Stimulated activated CD4-positive, alpha-beta T cell treated with anti-CD3 and anti-CD28 coated beads, Interleukin-1b, Interleukin-23, amount 100 ng/mL, for 48 hours (primary cell): ENCODE results near the gene ADORA2A.

ENCODE experiments used
- DNase-seq: peaks from one replicate; pipeline ENCODE4 v3.0.0-alpha.2; 2020

ADORA2A gene

DNA sequence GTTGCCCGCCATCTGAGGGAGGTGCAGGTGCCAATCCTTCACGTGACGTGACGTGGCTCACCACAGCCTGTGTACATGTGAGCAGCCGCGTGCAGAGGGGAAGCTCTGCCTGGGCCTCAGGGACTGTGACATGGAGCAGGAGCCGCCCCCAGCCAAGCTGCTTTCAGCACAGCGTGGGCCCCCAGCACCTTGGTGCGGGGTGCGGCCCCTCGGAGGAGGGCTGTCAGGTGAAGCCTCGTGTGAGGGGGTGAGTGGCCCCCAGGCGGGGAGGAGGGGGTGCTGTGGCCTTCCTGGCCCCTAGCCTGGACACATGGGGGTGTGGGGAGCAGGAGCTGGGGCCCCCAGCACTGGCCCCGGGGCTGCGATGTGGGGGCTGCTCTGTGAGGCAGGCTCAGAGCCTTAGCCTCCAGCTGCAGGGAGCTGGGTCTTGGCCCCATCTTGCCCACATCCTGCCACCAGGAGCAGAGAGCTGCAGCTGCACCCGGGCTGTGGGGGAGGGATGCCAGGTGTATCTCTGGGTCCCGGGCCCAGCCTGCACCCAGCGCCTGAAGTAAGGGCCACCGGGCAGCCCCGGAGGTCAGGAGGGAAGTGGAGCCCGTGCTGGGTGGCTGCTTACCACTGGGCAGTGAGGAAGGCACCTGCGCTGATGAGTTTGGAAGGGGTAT is at the start of gene ADORA2A:
Gene ADORA2A (plus strand): TSS at position 100 of the 665 bp plus-strand sequence. CDS start 5,806 bp downstream, outside the sequence.
- DNase-seq, result peak; percentile 88

DNA sequence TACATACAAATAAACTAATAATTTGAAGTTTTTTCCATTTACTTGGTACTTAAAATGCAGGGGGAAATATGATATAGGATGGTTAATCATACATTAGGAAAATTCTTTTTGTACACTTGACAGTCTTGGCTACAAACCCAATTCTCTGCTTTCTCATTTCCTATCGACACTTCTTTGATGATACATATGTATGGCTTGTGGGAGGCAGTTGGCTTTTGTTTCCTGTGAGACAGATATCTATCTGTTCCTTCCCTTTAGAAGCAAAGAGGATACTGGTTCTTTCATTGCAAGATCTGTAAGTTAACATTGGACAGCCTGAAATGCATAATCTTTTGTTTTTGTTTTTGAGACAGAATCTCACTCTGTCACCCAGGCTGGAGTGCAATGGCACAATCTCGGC is 47.9 kb upstream of the ADORA2A start:
- DNase-seq, result no peak

- no peak for DNase-seq
Measured at GRCh38 chr22:24380220-24380904, 47.0 kb upstream of the ADORA2A start.

DNA sequence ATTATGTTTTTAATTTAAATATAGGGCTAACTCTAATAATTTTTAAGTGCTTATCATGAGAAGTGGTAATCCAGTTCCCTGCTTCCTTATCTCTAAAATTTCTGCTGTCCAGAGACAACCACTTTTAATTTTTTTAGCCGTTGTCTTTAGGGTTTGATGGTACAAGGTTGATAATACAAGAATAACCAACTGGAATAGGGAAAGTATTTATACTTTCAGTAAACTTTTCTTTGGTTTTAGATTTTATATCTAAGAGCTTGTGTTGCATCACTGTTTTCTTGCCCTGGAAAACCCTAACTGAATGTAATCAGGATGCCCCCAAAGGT is 46.5 kb upstream of the ADORA2A start:
- DNase-seq, result no peak

DNA sequence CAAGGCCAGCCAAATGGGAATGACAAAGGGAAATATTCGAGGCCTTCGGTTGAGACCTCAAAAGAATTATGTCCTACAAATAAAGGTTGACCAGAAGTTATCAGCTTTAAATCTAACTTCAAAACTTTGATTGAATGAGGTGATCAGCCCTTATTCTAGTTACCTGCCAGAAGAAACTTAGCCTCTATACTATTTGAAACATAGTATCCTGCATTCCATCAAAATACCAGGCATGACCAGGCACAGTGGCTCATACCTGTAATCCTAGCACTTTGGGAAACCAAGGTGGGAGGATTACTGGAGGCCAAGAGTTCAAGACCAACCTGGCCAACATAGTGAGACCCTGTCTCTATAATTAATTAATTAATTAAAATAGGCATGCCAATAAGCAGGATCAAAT is 44.3 kb upstream of the ADORA2A start:
- DNase-seq, result no peak

GRCh38 chr22:24384131-24384530 is 43.3 kb upstream of the ADORA2A start:
- no peak for DNase-seq

- no peak for DNase-seq
Measured at GRCh38 chr22:24386937-24387471, 40.4 kb upstream of the ADORA2A start.

- no peak for DNase-seq
Measured at GRCh38 chr22:24389680-24390079, 37.7 kb upstream of the ADORA2A start.

DNA sequence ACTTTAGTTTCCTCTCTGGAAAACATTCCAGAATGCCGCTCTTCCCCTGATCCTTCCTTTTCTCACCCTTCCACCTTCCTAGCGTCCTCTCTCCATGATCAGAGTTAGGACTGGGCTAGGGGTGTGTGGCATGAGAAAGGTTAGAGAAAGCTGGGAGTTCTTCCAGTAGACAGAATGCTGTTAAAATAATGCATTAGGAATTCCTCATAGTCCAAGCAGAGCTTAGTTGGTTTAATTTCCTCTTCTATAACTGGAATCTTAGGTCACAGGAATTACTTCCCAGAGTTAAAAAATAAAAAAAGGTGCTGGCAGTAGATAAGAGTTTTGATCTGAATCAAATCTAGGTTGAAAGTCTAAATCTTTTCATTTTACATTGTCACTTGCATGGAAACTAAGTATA is 37.2 kb upstream of the ADORA2A start:
- no peak for DNase-seq

- no peak for DNase-seq
Measured at GRCh38 chr22:24390576-24390975, 36.8 kb upstream of the ADORA2A start.

- no peak for DNase-seq
Measured at GRCh38 chr22:24391836-24392217, 35.6 kb upstream of the ADORA2A start.

DNA sequence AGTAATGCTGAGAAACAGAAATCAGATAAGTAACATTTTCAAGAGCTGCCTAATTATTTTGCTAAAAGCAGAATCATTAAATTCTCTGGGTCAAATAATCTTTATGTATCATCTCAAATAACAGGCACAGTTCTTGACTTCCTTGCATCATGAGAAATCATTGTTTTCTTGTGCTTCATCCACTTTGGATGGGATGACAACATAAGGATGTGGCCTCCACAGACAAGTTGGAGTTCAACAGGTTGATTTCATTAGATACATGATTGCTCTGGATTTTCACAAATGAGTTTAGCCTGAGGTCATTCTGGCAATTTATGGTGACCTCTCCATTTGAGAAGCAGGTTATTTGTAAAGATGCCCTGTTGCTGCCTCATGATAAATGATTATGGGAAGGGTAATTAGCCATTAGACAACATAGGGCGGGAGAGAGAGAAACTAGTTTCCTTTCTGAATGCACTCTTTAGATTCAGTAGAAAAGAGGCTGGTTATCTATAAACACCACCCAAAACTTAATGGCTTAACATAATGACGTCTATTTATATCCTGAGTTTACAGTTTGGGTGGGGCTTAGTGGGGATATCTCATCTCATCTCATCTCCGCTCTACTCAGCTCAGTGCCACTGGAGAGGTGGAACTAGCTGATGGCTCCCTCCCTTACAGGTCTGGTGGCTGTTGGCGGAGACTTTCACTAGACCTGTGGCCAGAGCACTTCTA is 35.0 kb upstream of the ADORA2A start:
- no peak for DNase-seq

GRCh38 chr22:24393012-24393559 is 34.3 kb upstream of the ADORA2A start:
- DNase-seq, result no peak

GRCh38 chr22:24393848-24394247 is 33.6 kb upstream of the ADORA2A start:
- DNase-seq, result no peak

- no peak for DNase-seq
Measured at GRCh38 chr22:24394254-24394653, 33.1 kb upstream of the ADORA2A start.

- no peak for DNase-seq
Measured at GRCh38 chr22:24398409-24398808, 29.0 kb upstream of the ADORA2A start.

GRCh38 chr22:24400034-24400725 is 27.2 kb upstream of the ADORA2A start:
- DNase-seq, result no peak

- no peak for DNase-seq
Measured at GRCh38 chr22:24400726-24401596, 26.4 kb upstream of the ADORA2A start.

GRCh38 chr22:24401931-24402367 is 25.4 kb upstream of the ADORA2A start:
- DNase-seq, result no peak

- no peak for DNase-seq
Measured at GRCh38 chr22:24402460-24403192, 24.8 kb upstream of the ADORA2A start.

- no peak for DNase-seq
Measured at GRCh38 chr22:24403346-24403745, 24.1 kb upstream of the ADORA2A start.
